K562 (cell line): Measurements from ENCODE around the gene MDC1. TPM values are rescaled to one million over a fixed set of nuclear protein-coding genes. Genes with fewer than 3 reads are reported as not detected.

Source experiments
- ATAC-seq: fragments of 200-7000 bp; cut with Tn5 transposase; 3 replicates; pipeline ENCODE4 v1.9.1; 2020; ENCODE audit warnings: moderate library complexity
- BruUV-seq: library from RNA; stranded (reverse); fragments of 400-500 nt; replicated peaks from 2 replicates; lab custom pipeline; 2021; lab: Mats Ljungman, UMichigan
- CTCF ChIA-PET: fragments of 300-600 bp; formaldehyde crosslinking; extraction: SDS; loops from one replicate; lab custom pipeline; 2021; ENCODE audit warnings: low intra/inter-chr PET ratio; lab: Yijun Ruan, JAX
- POLR2A ChIA-PET: fragments of 300-600, 350-650 bp; sonication (Branson Sonifier 250); formaldehyde crosslinking; extraction: SDS; loops from one replicate; lab custom pipeline; 2021; ENCODE audit warnings: antibody characterized with exemption, inconsistent platforms; lab: Yijun Ruan, JAX
- DNase-seq, 4 experiments: peaks; one replicate each; pipeline versions ENCODE4 v3.0.0 to v3.0.0-alpha.2; 2011 to 2018; ENCODE audit warnings: low spot score in 3 of 4, mixed read lengths in 3 of 4; ENCODE audit errors: extremely low read depth in 1 of 4
- FAIRE-seq: peaks from 2 replicates; lab custom pipeline; 2011; peaks lifted over from hg19 to GRCh38; lab: Jason Lieb, UNC
- H2AFZ ChIP-seq: 2 replicates; pipeline ENCODE4 v1.6.0; 2011; ENCODE audit warnings: low read depth, low read length, control low read depth, inconsistent platforms
- H3K27ac ChIP-seq: fragments of 200-600 bp; 3 replicates; pipeline ENCODE4 v1.8.0; 2011; ENCODE audit warnings: low read depth, mild to moderate bottlenecking, control low read depth, inconsistent platforms, low read length, moderate library complexity, mixed read lengths; ENCODE audit errors: extremely low read depth
- H3K27me3 ChIP-seq, 2 experiments: fragments of 300-600 bp in 1 of 2; 2 replicates in 1 of 2; 3 replicates in 1 of 2; pipeline versions ENCODE4 v1.6.0 to v1.8.0; 2011; ENCODE audit warnings: inconsistent platforms in 2 of 2, low read length in 2 of 2, mild to moderate bottlenecking in 1 of 2, mixed read lengths in 1 of 2, moderate library complexity in 1 of 2; ENCODE audit not compliant: control insufficient read depth in 2 of 2, insufficient read depth in 2 of 2
- H3K36me3 ChIP-seq: fragments of 300-600 bp; 3 replicates; pipeline ENCODE4 v1.8.0; 2011; ENCODE audit warnings: mild to moderate bottlenecking, low read length, inconsistent platforms; ENCODE audit not compliant: control insufficient read depth, insufficient read depth
- H3K4me1 ChIP-seq, 2 experiments: fragments of 200-600 bp in 1 of 2; replicated peaks in 1 of 2; 2 replicates in 1 of 2; 3 replicates in 1 of 2; pipeline versions ENCODE4 v1.5.1 to v1.8.0; 2011; ENCODE audit warnings: inconsistent platforms in 2 of 2, low read length in 2 of 2, mild to moderate bottlenecking in 1 of 2, mixed read lengths in 1 of 2, moderate library complexity in 1 of 2; ENCODE audit not compliant: control insufficient read depth in 2 of 2, insufficient read depth in 2 of 2
- H3K4me2 ChIP-seq: 2 replicates; pipeline ENCODE4 v1.6.1; 2011; ENCODE audit warnings: low read length, control low read depth, inconsistent platforms, mixed read lengths; ENCODE audit not compliant: insufficient read depth
- H3K4me3 ChIP-seq: fragments of 200-600 bp; sonication (generic), shearing (Covaris generic); 2 replicates; pipeline ENCODE4 v1.5.1; 2016; ENCODE audit warnings: control low read depth, inconsistent platforms
- H3K79me2 ChIP-seq: fragments of 200-600 bp; 3 replicates; pipeline ENCODE4 v1.8.0; 2011; ENCODE audit warnings: low read length, inconsistent platforms; ENCODE audit not compliant: control insufficient read depth, insufficient read depth
- H3K9ac ChIP-seq, 2 experiments: 2 replicates each; pipeline versions ENCODE4 v1.6.0 to v1.6.1; 2011; ENCODE audit warnings: low read depth in 2 of 2, low read length in 2 of 2, control low read depth in 1 of 2, inconsistent platforms in 1 of 2, mild to moderate bottlenecking in 1 of 2, mixed read lengths in 1 of 2; ENCODE audit not compliant: insufficient read depth in 1 of 2
- H3K9me1 ChIP-seq: one replicate; pipeline ENCODE4 v1.6.0; 2011; ENCODE audit warnings: inconsistent platforms, mild to moderate bottlenecking, low read length, moderate library complexity; ENCODE audit not compliant: control insufficient read depth, insufficient read depth
- H3K9me3 ChIP-seq: replicated peaks from 2 replicates; pipeline ENCODE4 v1.5.1; 2011; ENCODE audit warnings: low read depth, low read length, inconsistent platforms; ENCODE audit not compliant: control insufficient read depth, insufficient read depth
- H4K20me1 ChIP-seq: replicated peaks from 2 replicates; pipeline ENCODE4 v1.6.1; 2011; ENCODE audit warnings: low read length, inconsistent platforms, mixed read lengths; ENCODE audit not compliant: control insufficient read depth, insufficient read depth
- CBX1 ChIP-seq: sonication (generic); IDR thresholded peaks from 2 replicates; pipeline ENCODE4 v1.6.1; 2016; ENCODE audit warnings: antibody characterized with exemption, low read depth, mild to moderate bottlenecking
- EP300 ChIP-seq: IDR thresholded peaks from 2 replicates; pipeline ENCODE4 v1.6.1; 2012; ENCODE audit warnings: low read length, improper control_type of control experiment
- HLTF ChIP-seq: fragments of 450-650 bp; IDR thresholded peaks from 2 replicates; pipeline ENCODE4 v1.6.1; 2016
- IRF2 ChIP-seq: sonication (generic); formaldehyde crosslinking; IDR thresholded peaks from 2 replicates; pipeline ENCODE4 v1.8.1; 2022; ENCODE audit warnings: mild to moderate bottlenecking, missing genetic modification reagents
- KDM5B ChIP-seq: fragments of 200-600 bp; sonication (generic); IDR thresholded peaks from 2 replicates; pipeline ENCODE4 v1.6.1; 2012; ENCODE audit warnings: low read depth, mild to moderate bottlenecking, moderate library complexity, low read length, control low read depth, inconsistent platforms; ENCODE audit not compliant: insufficient replicate concordance
- TRIM24 ChIP-seq, 2 experiments: fragments of 450-650 bp; IDR thresholded peaks; 2 replicates each; pipeline ENCODE4 v1.6.1; 2016
- TRIM28 ChIP-seq: fragments of 450-650 bp; IDR thresholded peaks from 2 replicates; pipeline ENCODE4 v1.6.1; 2017
- XRCC5 ChIP-seq: fragments of 200-400 bp; formaldehyde crosslinking; IDR thresholded peaks from 2 replicates; pipeline ENCODE4 v1.6.1; 2017; ENCODE audit warnings: low read depth, mild to moderate bottlenecking, low read length
- ZNF785 ChIP-seq: fragments of 250-450 bp; sonication (Bioruptor Pico); IDR thresholded peaks from 2 replicates; pipeline ENCODE4 v1.4.0; 2020; ENCODE audit warnings: mild to moderate bottlenecking
- WGBS: fragments of 100-300 bp; shearing (Covaris generic); methylation state at CpG from one replicate; pipeline ENCODE4 v1.1.6; 2016; ENCODE audit warnings: low coverage, mixed read lengths; ENCODE audit not compliant: insufficient coverage; ENCODE audit errors: missing lambda C conversion rate; 5-methylcytosine and 5-hydroxymethylcytosine counted together
- in situ Hi-C: fragments of 300-500 bp; cut with MboI; formaldehyde crosslinking; loops from 4 replicates; pipeline ENCODE4 v1.15.0; 2018; ENCODE audit warnings: inconsistent platforms, mixed read lengths
- intact Hi-C: fragments of 100-400 bp; cut with micrococcal nuclease; formaldehyde crosslinking; loops from 2 replicates; pipeline ENCODE4 v1.14.2; 2022
- polyA plus RNA-seq, 8 experiments: library from polyadenylated mRNA; depleted of rRNA in 4 of 8; stranded (reverse) in 5 of 8; unstranded in 3 of 8; fragments of >200 nt; fragmentation: Nextera tagmentation in 2 of 8; fragmentation: Illumina TruSeq in 1 of 8; extraction: Ambion mirVana in 2 of 8; extraction: Trizol in 1 of 8; gene quantifications; 2 replicates each; pipeline versions ENCODE4 v1.2.1 to v1.2.3, GENCODE V29; 2011 to 2014; ENCODE audit warnings: inconsistent platforms in 1 of 8, missing spikeins in 1 of 8
- total RNA-seq, 7 experiments: library from RNA; depleted of rRNA in 6 of 7; stranded (reverse); fragments of >200 nt in 6 of 7; fragmentation: Illumina TruSeq in 2 of 7; extraction: Trizol in 2 of 7; gene quantifications; 2 replicates each; pipeline versions ENCODE4 v1.2.1 to v1.2.3, GENCODE V29; 2011 to 2021; ENCODE audit warnings: low replicate concordance in 1 of 7
- TF ChIP-seq, protein P1 (sequence below), 2 experiments: IDR thresholded peaks; 2 replicates each; pipeline ENCODE4 v1.6.1; 2012; ENCODE audit warnings: improper control_type of control experiment in 2 of 2, low read depth in 2 of 2, low read length in 2 of 2, borderline replicate concordance in 1 of 2
- TF ChIP-seq, protein P2 (sequence below): fragments of 250-450 bp; sonication (Bioruptor Pico); IDR thresholded peaks from 2 replicates; pipeline ENCODE4 v1.4.0; 2020; ENCODE audit warnings: mild to moderate bottlenecking, moderate library complexity
- TF ChIP-seq, protein P3 (sequence below): IDR thresholded peaks from 2 replicates; pipeline ENCODE4 v1.6.1; 2016; ENCODE audit warnings: missing genetic modification characterization, missing compliant biosample characterization

Gene MDC1
- total and polyA plus RNA-seq, 9 of the 15 experiments (the other 6 are each of a cell fraction or from before 2014, with no cell fraction given), result 8.2 to 114 (median 20.0) TPM

DNA sequence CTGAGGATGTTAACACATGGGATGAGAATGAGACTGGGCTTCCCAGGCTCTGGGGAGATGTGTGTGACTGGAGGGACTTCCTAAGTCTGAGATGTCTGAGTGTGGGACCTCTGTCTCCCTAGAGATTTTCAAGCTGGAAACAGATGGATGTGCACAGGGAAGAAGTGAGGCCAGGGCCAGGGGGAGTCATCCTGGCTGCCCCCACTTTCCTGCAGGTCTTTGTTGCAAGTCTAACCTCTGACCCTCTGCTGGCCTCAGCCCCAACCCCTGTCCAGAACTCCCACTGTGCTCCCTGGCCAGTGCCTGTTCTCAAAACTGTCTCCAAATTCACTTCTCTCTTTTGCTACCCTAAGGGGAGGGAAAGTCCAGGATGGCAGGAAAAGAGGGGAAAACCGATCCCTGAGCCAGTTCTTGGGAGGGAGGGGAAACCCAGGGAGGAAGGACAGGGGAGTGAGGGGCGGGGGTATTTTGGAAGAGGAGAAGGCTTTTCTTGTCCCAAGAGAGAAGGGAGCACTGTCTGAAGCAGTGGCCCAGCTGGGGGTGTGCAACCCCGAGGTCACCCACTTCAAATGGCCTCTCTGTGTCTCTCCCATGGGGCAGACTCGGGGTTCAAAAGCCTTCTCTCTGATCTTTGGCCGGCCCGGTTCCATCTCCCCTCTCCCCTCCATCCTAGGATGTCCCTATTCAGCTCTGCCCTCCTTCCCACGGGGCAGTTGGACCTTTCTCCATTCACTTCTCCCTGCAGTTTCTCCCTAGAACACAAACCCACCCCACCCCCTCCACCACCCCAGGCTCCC is 33.7 kb downstream of the MDC1 start:
- FAIRE-seq (no peak), ATAC-seq (no peak), DNase-seq (peak in 1 of 4 experiments; percentile 38)
- peaks cover 94% of the 10 kb centered on the region for H3K79me2 ChIP-seq
- peak overlapping the region; percentile 81 to 95 for H3K9ac ChIP-seq
- H3K27ac ChIP-seq, result peak overlapping the region; percentile 88
- POLR2A ChIA-PET, result interaction anchor here (0.5 to 7.0 kb wide), 6 partner anchors 20 to 981 kb away, joined by 3 to 118 read pairs (median 4); partner anchors contain the start of genes MDC1 and TUBB
- TSS peak; percentile 26 for BruUV-seq
- CTCF ChIA-PET, result interaction anchor here (6.1 kb wide), 1 partner anchor 39 kb away, joined by 92 read pairs; the partner anchor contains the start of gene TUBB
- no peaks in the 10 kb centered on the region for H3K9me3 ChIP-seq
- no peaks in the 10 kb centered on the region for H3K27me3 ChIP-seq
- WGBS, result 3% methylated on average over 7 of the region's 7 CpGs
- in situ Hi-C loops, result no loop called here
- no peaks in the 10 kb centered on the region for H3K9me1 ChIP-seq
- no peaks in the 10 kb centered on the region; the same call in 1 of the 2 replicates for H4K20me1 ChIP-seq
- peak overlapping the region; percentile 81 for H3K4me3 ChIP-seq
- H3K36me3 ChIP-seq, result peaks cover 28% of the 10 kb centered on the region
- peak overlapping the region; percentile 97 for H3K4me2 ChIP-seq
- H2AFZ ChIP-seq, result no peak overlapping the region; the same call in 1 of the 2 replicates
- intact Hi-C loops, result loop anchor here (5.0 to 10.0 kb wide), 2 partner anchors 131 to 404 kb away; no protein-coding TSS in a partner anchor
- peaks cover 48 to 88% of the 10 kb centered on the region in 2 experiments for H3K4me1 ChIP-seq
- TF ChIP-seq XRCC5 (no peak), ZNF785 (CRISPR knock-in tag) (no peak), IRF2 (CRISPR knock-in tag) (no peak), HLTF (no peak), CBX1 (no peak; the same call in 1 of the 2 replicates), TRIM24 (IDR thresholded peaks at IDR 0.05) (no peak), KDM5B (peak; percentile 8), TRIM28 (no peak), EP300 (no peak)
- TF ChIP-seq, protein P1, sequence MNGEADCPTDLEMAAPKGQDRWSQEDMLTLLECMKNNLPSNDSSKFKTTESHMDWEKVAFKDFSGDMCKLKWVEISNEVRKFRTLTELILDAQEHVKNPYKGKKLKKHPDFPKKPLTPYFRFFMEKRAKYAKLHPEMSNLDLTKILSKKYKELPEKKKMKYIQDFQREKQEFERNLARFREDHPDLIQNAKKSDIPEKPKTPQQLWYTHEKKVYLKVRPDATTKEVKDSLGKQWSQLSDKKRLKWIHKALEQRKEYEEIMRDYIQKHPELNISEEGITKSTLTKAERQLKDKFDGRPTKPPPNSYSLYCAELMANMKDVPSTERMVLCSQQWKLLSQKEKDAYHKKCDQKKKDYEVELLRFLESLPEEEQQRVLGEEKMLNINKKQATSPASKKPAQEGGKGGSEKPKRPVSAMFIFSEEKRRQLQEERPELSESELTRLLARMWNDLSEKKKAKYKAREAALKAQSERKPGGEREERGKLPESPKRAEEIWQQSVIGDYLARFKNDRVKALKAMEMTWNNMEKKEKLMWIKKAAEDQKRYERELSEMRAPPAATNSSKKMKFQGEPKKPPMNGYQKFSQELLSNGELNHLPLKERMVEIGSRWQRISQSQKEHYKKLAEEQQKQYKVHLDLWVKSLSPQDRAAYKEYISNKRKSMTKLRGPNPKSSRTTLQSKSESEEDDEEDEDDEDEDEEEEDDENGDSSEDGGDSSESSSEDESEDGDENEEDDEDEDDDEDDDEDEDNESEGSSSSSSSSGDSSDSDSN (IDR thresholded peaks at IDR 0.05; ENCODE audit: borderline replicate concordance in 1 of 2, low read depth in 2 of 2, low read length in 2 of 2), result no peak
- TF ChIP-seq, protein P2, sequence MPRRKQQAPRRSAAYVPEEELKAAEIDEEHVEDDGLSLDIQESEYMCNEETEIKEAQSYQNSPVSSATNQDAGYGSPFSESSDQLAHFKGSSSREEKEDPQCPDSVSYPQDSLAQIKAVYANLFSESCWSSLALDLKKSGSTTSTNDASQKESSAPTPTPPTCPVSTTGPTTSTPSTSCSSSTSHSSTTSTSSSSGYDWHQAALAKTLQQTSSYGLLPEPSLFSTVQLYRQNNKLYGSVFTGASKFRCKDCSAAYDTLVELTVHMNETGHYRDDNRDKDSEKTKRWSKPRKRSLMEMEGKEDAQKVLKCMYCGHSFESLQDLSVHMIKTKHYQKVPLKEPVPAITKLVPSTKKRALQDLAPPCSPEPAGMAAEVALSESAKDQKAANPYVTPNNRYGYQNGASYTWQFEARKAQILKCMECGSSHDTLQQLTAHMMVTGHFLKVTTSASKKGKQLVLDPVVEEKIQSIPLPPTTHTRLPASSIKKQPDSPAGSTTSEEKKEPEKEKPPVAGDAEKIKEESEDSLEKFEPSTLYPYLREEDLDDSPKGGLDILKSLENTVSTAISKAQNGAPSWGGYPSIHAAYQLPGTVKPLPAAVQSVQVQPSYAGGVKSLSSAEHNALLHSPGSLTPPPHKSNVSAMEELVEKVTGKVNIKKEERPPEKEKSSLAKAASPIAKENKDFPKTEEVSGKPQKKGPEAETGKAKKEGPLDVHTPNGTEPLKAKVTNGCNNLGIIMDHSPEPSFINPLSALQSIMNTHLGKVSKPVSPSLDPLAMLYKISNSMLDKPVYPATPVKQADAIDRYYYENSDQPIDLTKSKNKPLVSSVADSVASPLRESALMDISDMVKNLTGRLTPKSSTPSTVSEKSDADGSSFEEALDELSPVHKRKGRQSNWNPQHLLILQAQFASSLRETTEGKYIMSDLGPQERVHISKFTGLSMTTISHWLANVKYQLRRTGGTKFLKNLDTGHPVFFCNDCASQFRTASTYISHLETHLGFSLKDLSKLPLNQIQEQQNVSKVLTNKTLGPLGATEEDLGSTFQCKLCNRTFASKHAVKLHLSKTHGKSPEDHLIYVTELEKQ, result no peak
- TF ChIP-seq, protein P3, sequence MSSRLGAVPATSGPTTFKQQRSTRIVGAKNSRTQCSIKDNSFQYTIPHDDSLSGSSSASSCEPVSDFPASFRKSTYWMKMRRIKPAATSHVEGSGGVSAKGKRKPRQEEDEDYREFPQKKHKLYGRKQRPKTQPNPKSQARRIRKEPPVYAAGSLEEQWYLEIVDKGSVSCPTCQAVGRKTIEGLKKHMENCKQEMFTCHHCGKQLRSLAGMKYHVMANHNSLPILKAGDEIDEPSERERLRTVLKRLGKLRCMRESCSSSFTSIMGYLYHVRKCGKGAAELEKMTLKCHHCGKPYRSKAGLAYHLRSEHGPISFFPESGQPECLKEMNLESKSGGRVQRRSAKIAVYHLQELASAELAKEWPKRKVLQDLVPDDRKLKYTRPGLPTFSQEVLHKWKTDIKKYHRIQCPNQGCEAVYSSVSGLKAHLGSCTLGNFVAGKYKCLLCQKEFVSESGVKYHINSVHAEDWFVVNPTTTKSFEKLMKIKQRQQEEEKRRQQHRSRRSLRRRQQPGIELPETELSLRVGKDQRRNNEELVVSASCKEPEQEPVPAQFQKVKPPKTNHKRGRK (tag), result no peak
